Mesothelial cell of epicardium (in vitro differentiated cells): ENCODE measurements around the gene ATP6V0A4. TPM values are rescaled to one million over a fixed set of nuclear protein-coding genes. Genes with fewer than 3 reads are reported as not detected.

Source experiments
- DNase-seq, 2 experiments: peaks; one replicate each; pipeline ENCODE4 v3.0.0; 2021; ENCODE audit warnings: low spot score in 2 of 2; ENCODE audit not compliant: unreplicated experiment in 2 of 2
- H3K27ac Mint-ChIP-seq: 2 replicates; pipeline ENCODE4 v1.8.0; 2021; ENCODE audit warnings: mixed read lengths
- H3K27me3 Mint-ChIP-seq: 2 replicates; pipeline ENCODE4 v1.8.0; 2021; ENCODE audit warnings: low read depth, mixed read lengths
- H3K36me3 Mint-ChIP-seq: 2 replicates; pipeline ENCODE4 v1.8.0; 2021; ENCODE audit warnings: mixed read lengths
- H3K4me1 Mint-ChIP-seq: 2 replicates; pipeline ENCODE4 v1.8.0; 2021; ENCODE audit warnings: mixed read lengths
- H3K4me3 Mint-ChIP-seq: 2 replicates; pipeline ENCODE4 v1.8.0; 2021; ENCODE audit warnings: mild to moderate bottlenecking, moderate library complexity, mixed read lengths
- H3K9me3 Mint-ChIP-seq: 2 replicates; pipeline ENCODE4 v1.8.0; 2021; ENCODE audit warnings: mixed read lengths
- total RNA-seq: library from RNA; stranded (reverse); gene quantifications from 3 replicates; pipeline ENCODE4 v1.2.1, GENCODE V29; 2021
- TF ChIP-seq, protein P1 (sequence below): fragments of 200-600 bp; sonication (generic); IDR thresholded peaks from one replicate; pipeline ENCODE4 v1.5.0; 2021; ENCODE audit warnings: antibody characterized with exemption; ENCODE audit not compliant: unreplicated experiment

Gene ATP6V0A4
- total RNA-seq, 1 donor from 2014 or later, result 0.56 TPM

- no peaks in the 10 kb centered on the region for H3K27me3 Mint-ChIP-seq
- TF ChIP-seq, protein P1, sequence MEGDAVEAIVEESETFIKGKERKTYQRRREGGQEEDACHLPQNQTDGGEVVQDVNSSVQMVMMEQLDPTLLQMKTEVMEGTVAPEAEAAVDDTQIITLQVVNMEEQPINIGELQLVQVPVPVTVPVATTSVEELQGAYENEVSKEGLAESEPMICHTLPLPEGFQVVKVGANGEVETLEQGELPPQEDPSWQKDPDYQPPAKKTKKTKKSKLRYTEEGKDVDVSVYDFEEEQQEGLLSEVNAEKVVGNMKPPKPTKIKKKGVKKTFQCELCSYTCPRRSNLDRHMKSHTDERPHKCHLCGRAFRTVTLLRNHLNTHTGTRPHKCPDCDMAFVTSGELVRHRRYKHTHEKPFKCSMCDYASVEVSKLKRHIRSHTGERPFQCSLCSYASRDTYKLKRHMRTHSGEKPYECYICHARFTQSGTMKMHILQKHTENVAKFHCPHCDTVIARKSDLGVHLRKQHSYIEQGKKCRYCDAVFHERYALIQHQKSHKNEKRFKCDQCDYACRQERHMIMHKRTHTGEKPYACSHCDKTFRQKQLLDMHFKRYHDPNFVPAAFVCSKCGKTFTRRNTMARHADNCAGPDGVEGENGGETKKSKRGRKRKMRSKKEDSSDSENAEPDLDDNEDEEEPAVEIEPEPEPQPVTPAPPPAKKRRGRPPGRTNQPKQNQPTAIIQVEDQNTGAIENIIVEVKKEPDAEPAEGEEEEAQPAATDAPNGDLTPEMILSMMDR, result no peak
- H3K9me3 Mint-ChIP-seq, result no peaks in the 10 kb centered on the region
- no peaks in the 10 kb centered on the region for H3K36me3 Mint-ChIP-seq
- H3K4me1 Mint-ChIP-seq, result peaks cover 17% of the 10 kb centered on the region
- DNase-seq, result no peak
- no peak overlapping the region for H3K27ac Mint-ChIP-seq
- no peak overlapping the region for H3K4me3 Mint-ChIP-seq
These were observed 48.0 kb downstream of the ATP6V0A4 start for GRCh38 chr7:138749960-138750359.

DNA sequence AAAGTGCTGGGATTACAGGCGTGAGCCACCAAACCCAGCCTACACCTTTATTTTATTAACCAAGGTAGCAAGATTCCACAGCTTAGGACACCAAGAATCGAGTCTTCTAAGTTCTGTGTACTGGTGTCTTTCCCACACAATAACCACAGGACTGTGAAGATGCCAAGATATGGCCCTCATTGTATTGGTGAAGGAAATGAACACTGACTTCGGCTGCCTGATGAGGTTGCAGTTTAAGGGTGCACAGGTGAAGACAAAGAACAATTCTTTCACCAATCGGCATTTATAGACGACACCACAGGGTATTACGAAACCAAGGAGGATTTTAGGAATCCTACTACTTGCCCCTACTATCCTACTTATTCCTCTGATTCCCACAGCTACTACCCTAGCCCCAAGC, 49.3 kb downstream of the ATP6V0A4 start:
- no peak overlapping the region for H3K4me3 Mint-ChIP-seq
- H3K36me3 Mint-ChIP-seq, result no peaks in the 10 kb centered on the region
- H3K4me1 Mint-ChIP-seq, result peaks cover 12% of the 10 kb centered on the region
- TF ChIP-seq, protein P1, result no peak
- H3K27me3 Mint-ChIP-seq, result no peaks in the 10 kb centered on the region
- DNase-seq, result no peak
- no peak overlapping the region for H3K27ac Mint-ChIP-seq
- H3K9me3 Mint-ChIP-seq, result no peaks in the 10 kb centered on the region

GRCh38 chr7:138746073-138746472, 51.9 kb downstream of the ATP6V0A4 start:
- no peaks in the 10 kb centered on the region for H3K4me1 Mint-ChIP-seq
- DNase-seq, result no peak
- no peaks in the 10 kb centered on the region for H3K36me3 Mint-ChIP-seq
- H3K9me3 Mint-ChIP-seq, result no peaks in the 10 kb centered on the region
- no peak overlapping the region for H3K4me3 Mint-ChIP-seq
- H3K27me3 Mint-ChIP-seq, result no peaks in the 10 kb centered on the region
- no peak overlapping the region for H3K27ac Mint-ChIP-seq
- TF ChIP-seq, protein P1, result no peak

DNA sequence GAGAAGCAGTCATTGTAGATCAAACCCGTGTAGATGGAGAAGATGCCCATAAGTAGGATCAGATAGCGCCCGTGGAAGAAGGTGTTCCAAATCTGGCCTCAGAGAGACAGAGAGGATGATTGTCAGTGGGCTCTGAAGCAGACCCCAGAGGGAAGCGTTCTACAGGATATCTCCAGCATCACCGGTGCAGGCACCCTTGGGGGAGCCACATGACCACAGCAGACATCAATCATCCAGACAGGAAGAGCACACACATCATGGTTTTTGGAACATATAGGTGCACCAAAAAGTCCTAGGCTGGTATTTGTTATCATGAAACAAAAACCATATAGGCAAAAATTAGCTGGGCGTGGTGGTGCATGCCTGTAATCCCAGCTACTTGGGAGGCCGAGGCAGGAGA, 52.8 kb downstream of the ATP6V0A4 start:
- DNase-seq, result no peak
- Mint-ChIP-seq H3K36me3 (no peaks in the 10 kb centered on the region), H3K9me3 (no peaks in the 10 kb centered on the region), H3K4me3 (no peak overlapping the region), H3K4me1 (no peaks in the 10 kb centered on the region), H3K27me3 (no peaks in the 10 kb centered on the region), H3K27ac (no peak overlapping the region)
- TF ChIP-seq, protein P1, result no peak

GRCh38 chr7:138741453-138741735, 56.6 kb downstream of the ATP6V0A4 start:
- no peaks in the 10 kb centered on the region for H3K9me3 Mint-ChIP-seq

DNA sequence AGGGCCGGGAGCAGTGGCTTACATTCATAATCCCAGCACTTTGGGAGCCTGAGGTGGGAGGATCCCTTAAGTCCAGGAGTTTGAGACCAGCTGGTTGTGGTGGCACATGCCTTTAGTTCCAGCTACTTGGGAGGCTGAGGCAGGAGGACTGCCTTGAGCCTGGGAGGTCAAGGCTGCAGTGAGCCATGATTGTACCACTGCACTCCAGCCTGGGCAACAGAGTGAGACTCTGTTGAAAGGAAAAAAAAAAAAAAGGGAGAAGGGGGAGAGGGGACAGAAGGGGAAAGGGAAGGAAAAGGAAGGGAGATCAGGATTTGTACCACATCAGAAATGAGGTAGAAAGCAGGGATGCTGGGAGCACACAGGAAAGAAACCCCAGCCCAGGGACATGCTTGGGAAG, 58.1 kb downstream of the ATP6V0A4 start:
- Mint-ChIP-seq H3K4me3 (no peak overlapping the region), H3K27me3 (no peaks in the 10 kb centered on the region), H3K27ac (no peak overlapping the region), H3K4me1 (peaks cover 15% of the 10 kb centered on the region), H3K36me3 (no peaks in the 10 kb centered on the region), H3K9me3 (no peaks in the 10 kb centered on the region)
- no peak for DNase-seq
- TF ChIP-seq, protein P1, result no peak

More at GRCh38 chr7:138741453-138741735, 56.6 kb downstream of the ATP6V0A4 start:
- no peak overlapping the region for H3K27ac Mint-ChIP-seq
- no peaks in the 10 kb centered on the region for H3K36me3 Mint-ChIP-seq
- H3K4me3 Mint-ChIP-seq, result no peak overlapping the region
- no peaks in the 10 kb centered on the region for H3K27me3 Mint-ChIP-seq
- no peak for DNase-seq
- H3K4me1 Mint-ChIP-seq, result peaks cover 15% of the 10 kb centered on the region
- TF ChIP-seq, protein P1, result no peak
